HCT116 (cell line): Measurements from ENCODE around the gene EXOSC7.

Source experiments
- ATF3 ChIP-seq: IDR thresholded peaks from 2 replicates; pipeline ENCODE4 v1.6.1; 2012
- CEBPB ChIP-seq: IDR thresholded peaks from 2 replicates; pipeline ENCODE4 v1.6.1; 2012; ENCODE audit warnings: low read depth
- CTCF ChIP-seq, 3 experiments: fragments of 200-600 bp in 1 of 3; sonication (generic) in 1 of 3; IDR thresholded peaks in 2 of 3; conservative IDR thresholded peaks in 1 of 3; 2 replicates each; pipeline ENCODE4 v1.5.1; 2012 to 2017; ENCODE audit warnings: low read depth in 2 of 3, low read length in 2 of 3, antibody characterized with exemption in 1 of 3, borderline replicate concordance in 1 of 3, control low read depth in 1 of 3, mild to moderate bottlenecking in 1 of 3, mixed read lengths in 1 of 3, mixed run types in 1 of 3, moderate library complexity in 1 of 3; ENCODE audit not compliant: insufficient read depth in 1 of 3
- EZH2 ChIP-seq: fragments of 200-600 bp; sonication (generic); IDR thresholded peaks from 2 replicates; pipeline ENCODE4 v1.6.1; 2017; ENCODE audit warnings: antibody characterized with exemption, mixed run types
- POLR2A ChIP-seq: IDR thresholded peaks from 2 replicates; pipeline ENCODE4 v1.7.0; 2011; ENCODE audit warnings: borderline replicate concordance; ENCODE audit not compliant: insufficient read depth, insufficient read length; ENCODE audit errors: extremely low read depth
- POLR2AphosphoS5 ChIP-seq: IDR thresholded peaks from 2 replicates; pipeline ENCODE4 v1.6.1; 2011; ENCODE audit warnings: mild to moderate bottlenecking, low read depth, low read length, moderate library complexity
- RAD21 ChIP-seq: IDR thresholded peaks from 2 replicates; pipeline ENCODE4 v1.6.1; 2012; ENCODE audit warnings: low read depth, mild to moderate bottlenecking
- SP1 ChIP-seq: IDR thresholded peaks from 2 replicates; pipeline ENCODE4 v1.6.1; 2012; ENCODE audit warnings: low read depth
- SRF ChIP-seq: IDR thresholded peaks from 2 replicates; pipeline ENCODE4 v1.6.1; 2012; ENCODE audit warnings: low read depth
- TCF7L2 ChIP-seq: IDR thresholded peaks from 2 replicates; pipeline ENCODE4 v1.7.0; 2011; ENCODE audit warnings: borderline replicate concordance, inconsistent platforms; ENCODE audit not compliant: insufficient read depth, insufficient read length; ENCODE audit errors: extremely low read depth
- YY1 ChIP-seq: IDR thresholded peaks from 2 replicates; pipeline ENCODE4 v1.6.1; 2011; ENCODE audit warnings: low read length, low read depth, moderate library complexity, mild to moderate bottlenecking; ENCODE audit not compliant: insufficient replicate concordance; ENCODE audit errors: extremely low read depth
- TF ChIP-seq, protein P1 (sequence below): IDR thresholded peaks from 2 replicates; pipeline ENCODE4 v1.6.1; 2011; ENCODE audit warnings: mild to moderate bottlenecking, low read length, moderate library complexity; ENCODE audit not compliant: insufficient replicate concordance; ENCODE audit errors: extremely low read depth
- TF ChIP-seq, protein P2 (sequence below): IDR thresholded peaks from 2 replicates; pipeline ENCODE4 v1.6.1; 2012; ENCODE audit warnings: low read depth
- TF ChIP-seq, protein P3 (sequence below): IDR thresholded peaks from 2 replicates; pipeline ENCODE4 v1.6.1; 2012

DNA sequence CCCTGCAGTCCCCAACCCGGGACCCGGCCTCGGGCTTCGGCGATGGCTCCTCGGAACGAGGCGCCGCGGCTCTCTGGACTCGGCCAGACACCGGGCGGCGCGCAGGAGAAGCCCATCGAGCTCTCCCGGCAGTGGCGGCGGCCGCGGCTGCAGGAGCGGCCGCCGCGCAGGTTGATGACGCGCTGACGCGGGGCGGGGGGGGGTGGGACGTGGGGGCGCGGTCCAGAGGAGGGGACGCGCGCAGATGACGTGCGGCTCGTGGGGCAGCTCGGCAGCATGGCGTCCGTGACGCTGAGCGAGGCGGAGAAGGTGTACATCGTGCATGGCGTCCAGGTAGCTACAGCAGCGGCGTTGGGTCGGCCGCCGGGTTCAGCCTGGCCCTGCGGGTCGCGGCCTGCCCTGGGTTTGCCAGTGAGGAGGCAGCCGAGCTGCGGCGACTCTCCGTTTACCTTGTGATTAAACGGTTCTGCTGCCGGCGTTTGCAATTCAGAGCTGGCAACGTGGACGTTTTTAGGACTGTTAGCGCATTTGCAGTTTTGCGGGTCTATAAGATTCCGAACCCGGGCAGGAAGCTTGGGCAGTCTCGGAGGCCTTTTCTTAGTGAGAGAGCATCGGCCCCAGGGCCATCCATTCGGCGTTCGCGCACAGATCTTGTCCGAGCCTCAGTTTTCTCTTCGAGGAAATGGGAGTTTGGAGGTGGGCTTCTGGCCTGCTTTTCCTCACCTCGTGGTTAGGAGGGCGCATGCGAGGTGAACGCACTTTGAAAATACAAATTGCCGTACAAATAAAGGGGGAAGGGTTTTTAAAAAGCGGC is at the start of gene EXOSC7, which contains the start of gene ZDHHC3:
- TF ChIP-seq POLR2A = peak; percentile 86
- no peak for TF ChIP-seq CTCF (IDR thresholded peaks at IDR 0.05 in 2 of 3, conservative IDR thresholded peaks at IDR 0.05 in 1 of 3; ENCODE audit: borderline replicate concordance in 1 of 3, insufficient read depth in 1 of 3, low read depth in 2 of 3, low read length in 2 of 3)
- no peak; the same call in 1 of the 2 replicates for TF ChIP-seq SP1
- TF ChIP-seq, protein P1, sequence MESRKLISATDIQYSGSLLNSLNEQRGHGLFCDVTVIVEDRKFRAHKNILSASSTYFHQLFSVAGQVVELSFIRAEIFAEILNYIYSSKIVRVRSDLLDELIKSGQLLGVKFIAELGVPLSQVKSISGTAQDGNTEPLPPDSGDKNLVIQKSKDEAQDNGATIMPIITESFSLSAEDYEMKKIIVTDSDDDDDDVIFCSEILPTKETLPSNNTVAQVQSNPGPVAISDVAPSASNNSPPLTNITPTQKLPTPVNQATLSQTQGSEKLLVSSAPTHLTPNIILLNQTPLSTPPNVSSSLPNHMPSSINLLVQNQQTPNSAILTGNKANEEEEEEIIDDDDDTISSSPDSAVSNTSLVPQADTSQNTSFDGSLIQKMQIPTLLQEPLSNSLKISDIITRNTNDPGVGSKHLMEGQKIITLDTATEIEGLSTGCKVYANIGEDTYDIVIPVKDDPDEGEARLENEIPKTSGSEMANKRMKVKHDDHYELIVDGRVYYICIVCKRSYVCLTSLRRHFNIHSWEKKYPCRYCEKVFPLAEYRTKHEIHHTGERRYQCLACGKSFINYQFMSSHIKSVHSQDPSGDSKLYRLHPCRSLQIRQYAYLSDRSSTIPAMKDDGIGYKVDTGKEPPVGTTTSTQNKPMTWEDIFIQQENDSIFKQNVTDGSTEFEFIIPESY = no peak
- TF ChIP-seq ATF3 = no peak
- peak; percentile 92 for TF ChIP-seq YY1
- TF ChIP-seq POLR2AphosphoS5 = peak; percentile 84
- TF ChIP-seq RAD21 = no peak
- TF ChIP-seq EZH2 = no peak
- TF ChIP-seq, protein P2, sequence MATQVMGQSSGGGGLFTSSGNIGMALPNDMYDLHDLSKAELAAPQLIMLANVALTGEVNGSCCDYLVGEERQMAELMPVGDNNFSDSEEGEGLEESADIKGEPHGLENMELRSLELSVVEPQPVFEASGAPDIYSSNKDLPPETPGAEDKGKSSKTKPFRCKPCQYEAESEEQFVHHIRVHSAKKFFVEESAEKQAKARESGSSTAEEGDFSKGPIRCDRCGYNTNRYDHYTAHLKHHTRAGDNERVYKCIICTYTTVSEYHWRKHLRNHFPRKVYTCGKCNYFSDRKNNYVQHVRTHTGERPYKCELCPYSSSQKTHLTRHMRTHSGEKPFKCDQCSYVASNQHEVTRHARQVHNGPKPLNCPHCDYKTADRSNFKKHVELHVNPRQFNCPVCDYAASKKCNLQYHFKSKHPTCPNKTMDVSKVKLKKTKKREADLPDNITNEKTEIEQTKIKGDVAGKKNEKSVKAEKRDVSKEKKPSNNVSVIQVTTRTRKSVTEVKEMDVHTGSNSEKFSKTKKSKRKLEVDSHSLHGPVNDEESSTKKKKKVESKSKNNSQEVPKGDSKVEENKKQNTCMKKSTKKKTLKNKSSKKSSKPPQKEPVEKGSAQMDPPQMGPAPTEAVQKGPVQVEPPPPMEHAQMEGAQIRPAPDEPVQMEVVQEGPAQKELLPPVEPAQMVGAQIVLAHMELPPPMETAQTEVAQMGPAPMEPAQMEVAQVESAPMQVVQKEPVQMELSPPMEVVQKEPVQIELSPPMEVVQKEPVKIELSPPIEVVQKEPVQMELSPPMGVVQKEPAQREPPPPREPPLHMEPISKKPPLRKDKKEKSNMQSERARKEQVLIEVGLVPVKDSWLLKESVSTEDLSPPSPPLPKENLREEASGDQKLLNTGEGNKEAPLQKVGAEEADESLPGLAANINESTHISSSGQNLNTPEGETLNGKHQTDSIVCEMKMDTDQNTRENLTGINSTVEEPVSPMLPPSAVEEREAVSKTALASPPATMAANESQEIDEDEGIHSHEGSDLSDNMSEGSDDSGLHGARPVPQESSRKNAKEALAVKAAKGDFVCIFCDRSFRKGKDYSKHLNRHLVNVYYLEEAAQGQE = no peak
- TF ChIP-seq SRF = peak; percentile 65; the same call in 1 of the 2 replicates
- TF ChIP-seq CEBPB = no peak
- TF ChIP-seq, protein P3, sequence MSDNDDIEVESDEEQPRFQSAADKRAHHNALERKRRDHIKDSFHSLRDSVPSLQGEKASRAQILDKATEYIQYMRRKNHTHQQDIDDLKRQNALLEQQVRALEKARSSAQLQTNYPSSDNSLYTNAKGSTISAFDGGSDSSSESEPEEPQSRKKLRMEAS = peak; percentile 88
- TF ChIP-seq TCF7L2 = no peak
